ENCODE data around the gene CDK11A. TPM values are rescaled to one million over a fixed set of nuclear protein-coding genes. Genes with fewer than 3 reads are reported as not detected.
A peak's percentile ranks its signal among the peaks of the same experiment; 100 is the strongest.

CDK11A gene
- polyA plus RNA-seq, 3 donors, result 4.4 to 80.1 (median 13.3) TPM

GRCh38 chr1:1669468-1670440, 54.4 kb downstream of the CDK11A start:
- H3K4me3 ChIP-seq (replicated peaks in 1 of 3; ENCODE audit: low read depth in 2 of 3, low read length in 3 of 3), result no peak overlapping the region
- H3K4me2 ChIP-seq (replicated peaks; ENCODE audit: extremely low read depth, low read length, poor library complexity, severe bottlenecking), result no peak overlapping the region
- intact Hi-C loops (cut with micrococcal nuclease), result no loop called here
- no peaks in the 10 kb centered on the region for H3K27me3 ChIP-seq (ENCODE audit: control insufficient read depth in 2 of 2, insufficient read depth in 2 of 2, low read length in 2 of 2)
- H3K79me2 ChIP-seq (ENCODE audit: insufficient read depth, low read length), result no peaks in the 10 kb centered on the region
- no peaks in the 10 kb centered on the region for H3K9me3 ChIP-seq (replicated peaks in 1 of 2; ENCODE audit: control insufficient read depth in 1 of 2, insufficient read depth in 1 of 2, low read length in 2 of 2)
- DNase-seq, result no peak
- Mint-ChIP-seq H3K4me3 (no peak overlapping the region), H3K36me3 (peaks cover 45 to 79% of the 10 kb centered on the region in 2 donors), H3K9me3 (no peaks in the 10 kb centered on the region), H3K4me1 (peaks cover 4% of the 10 kb centered on the region), H3K27ac (peak overlapping the region in 5 of 7 donors; percentile 41 to 68 (median 48)), H3K27me3 (ENCODE audit: low read depth in 3 of 3) (peaks cover 0 to 2% (median 1%) of the 10 kb centered on the region in 3 donors)
- no peak overlapping the region for H3K9ac ChIP-seq (ENCODE audit: insufficient read depth, low read length, poor library complexity, severe bottlenecking)
- H3K4me1 ChIP-seq (ENCODE audit: control insufficient read depth in 1 of 2, insufficient read depth in 2 of 2, low read length in 2 of 2), result no peaks in the 10 kb centered on the region
- peaks cover 5% of the 10 kb centered on the region for H4K20me1 ChIP-seq (ENCODE audit: insufficient read depth, low read length)
- H3K27ac ChIP-seq (ENCODE audit: low read depth in 1 of 2, low read length in 2 of 2), result no peak overlapping the region
- TF ChIP-seq CTCF (IDR thresholded peaks at IDR 0.05), result no peak
- H2AFZ ChIP-seq (ENCODE audit: insufficient read depth, low read depth, low read length, poor library complexity, severe bottlenecking), result no peak overlapping the region
- peaks cover 61 to 73% of the 10 kb centered on the region in 2 donors for H3K36me3 ChIP-seq (replicated peaks in 1 of 2; ENCODE audit: control insufficient read depth in 1 of 2, insufficient read depth in 2 of 2, low read length in 2 of 2)
- 96% methylated on average over 37 of the region's 43 CpGs for WGBS (ENCODE audit: insufficient coverage)

- H3K4me3 Mint-ChIP-seq, result no peak overlapping the region
- intact Hi-C loops (cut with micrococcal nuclease), result no loop called here
- Histone ChIP-seq H3K4me2 (replicated peaks; ENCODE audit: extremely low read depth, low read length, poor library complexity, severe bottlenecking) (no peak overlapping the region), H3K27me3 (ENCODE audit: control insufficient read depth in 2 of 2, insufficient read depth in 2 of 2, low read length in 2 of 2) (no peaks in the 10 kb centered on the region), H3K9me3 (replicated peaks in 1 of 2; ENCODE audit: control insufficient read depth in 1 of 2, insufficient read depth in 1 of 2, low read length in 2 of 2) (no peaks in the 10 kb centered on the region), H3K27ac (ENCODE audit: low read depth in 1 of 2, low read length in 2 of 2) (no peak overlapping the region), H4K20me1 (ENCODE audit: insufficient read depth, low read length) (peaks cover 5% of the 10 kb centered on the region), H3K4me1 (ENCODE audit: control insufficient read depth in 1 of 2, insufficient read depth in 2 of 2, low read length in 2 of 2) (peaks cover 7 to 9% of the 10 kb centered on the region in 2 donors), H3K4me3 (replicated peaks in 1 of 3; ENCODE audit: low read depth in 2 of 3, low read length in 3 of 3) (no peak overlapping the region), H3K9ac (ENCODE audit: insufficient read depth, low read length, poor library complexity, severe bottlenecking) (no peak overlapping the region), H3K79me2 (ENCODE audit: insufficient read depth, low read length) (no peaks in the 10 kb centered on the region), H2AFZ (ENCODE audit: insufficient read depth, low read depth, low read length, poor library complexity, severe bottlenecking) (no peak overlapping the region), H3K36me3 (replicated peaks in 1 of 2; ENCODE audit: control insufficient read depth in 1 of 2, insufficient read depth in 2 of 2, low read length in 2 of 2) (peaks cover 47 to 57% of the 10 kb centered on the region in 2 donors)
- peaks cover 13% of the 10 kb centered on the region for H3K4me1 Mint-ChIP-seq
- H3K9me3 Mint-ChIP-seq, result no peaks in the 10 kb centered on the region
- no peak for TF ChIP-seq CTCF (IDR thresholded peaks at IDR 0.05)
- H3K27me3 Mint-ChIP-seq (ENCODE audit: low read depth in 3 of 3), result peaks cover 0 to 1% (median 0%) of the 10 kb centered on the region in 3 donors
- no peak for DNase-seq
- H3K36me3 Mint-ChIP-seq, result peaks cover 37 to 59% of the 10 kb centered on the region in 2 donors
- peak overlapping the region in 3 of 7 donors; percentile 25 to 40 (median 26) for H3K27ac Mint-ChIP-seq
- 100% methylated on average over 10 of the region's 15 CpGs for WGBS (ENCODE audit: insufficient coverage)
Observed at GRCh38 chr1:1666526-1666925, 57.6 kb downstream of the CDK11A start.

Measured in CD14-positive monocyte (primary cell).